Measurements from ENCODE around the gene FARP2. TPM values are rescaled to one million over a fixed set of nuclear protein-coding genes. Genes with fewer than 3 reads are reported as not detected.
"Not testable (repeated sequence)": the region's sequence is repeated elsewhere in the genome, so short reads cannot be mapped to it uniquely, and the experiment has no call there.

Gene FARP2
- total and polyA plus RNA-seq, 11 donors, result 7.9 to 31.8 (median 20.1) TPM

GRCh38 chr2:241373446-241373845, 17.4 kb downstream of the FARP2 start:
- Histone ChIP-seq H3K4me3 (no peak overlapping the region), H3K9me3 (no peaks in the 10 kb centered on the region), H3K27me3 (no peaks in the 10 kb centered on the region), H3K27ac (no peak overlapping the region), H3K4me1 (peaks cover 0 to 7% (median 0%) of the 10 kb centered on the region in 12 donors), H3K36me3 (peaks cover 0 to 29% (median 18%) of the 10 kb centered on the region in 9 donors)
- DNase-seq (no peak), ATAC-seq (no peak)
- intact Hi-C loops (cut with DNase I), result no loop called here
- 94 to 97% (median 95%) methylated on average over 3 of the region's 3 CpGs for WGBS, 4 donors
- no peak for TF ChIP-seq CTCF (IDR thresholded peaks at IDR 0.05)
- no peak for TF ChIP-seq POLR2A (IDR thresholded peaks at IDR 0.05)

- H3K9me3 ChIP-seq; H3K27me3 ChIP-seq; ATAC-seq; intact Hi-C loops (cut with DNase I); H3K4me3 ChIP-seq; H3K27ac ChIP-seq; DNase-seq: not testable (repeated sequence)
- Histone ChIP-seq H3K4me1 (peaks cover 0 to 11% (median 3%) of the 10 kb centered on the region in 12 donors), H3K36me3 (peaks cover 0 to 29% (median 18%) of the 10 kb centered on the region in 9 donors)
- WGBS, 4 donors, result 83 to 96% (median 95%) methylated on average over 6 of the region's 6 CpGs
Observed at GRCh38 chr2:241373906-241374305, 17.8 kb downstream of the FARP2 start.

- no peak for TF ChIP-seq POLR2A (IDR thresholded peaks at IDR 0.05)
- TF ChIP-seq CTCF (IDR thresholded peaks at IDR 0.05), result no peak
- H3K36me3 ChIP-seq, result peaks cover 0 to 29% (median 18%) of the 10 kb centered on the region in 9 donors
- H3K9me3 ChIP-seq, result no peaks in the 10 kb centered on the region
- WGBS, 4 donors, result 88 to 93% (median 91%) methylated on average over 1 of the region's 1 CpG
- intact Hi-C loops (cut with DNase I), result no loop called here
- H3K4me3 ChIP-seq, result no peak overlapping the region
- no peaks in the 10 kb centered on the region for H3K27me3 ChIP-seq
- no peak for DNase-seq
- no peak overlapping the region for H3K27ac ChIP-seq
- H3K4me1 ChIP-seq, result peaks cover 0 to 25% (median 16%) of the 10 kb centered on the region in 12 donors
- no peak for ATAC-seq
Observed at GRCh38 chr2:241375300-241375699, 19.2 kb downstream of the FARP2 start.

GRCh38 chr2:241376808-241377207, 20.7 kb downstream of the FARP2 start:
- Histone ChIP-seq H3K27me3 (no peaks in the 10 kb centered on the region), H3K36me3 (peaks cover 0 to 29% (median 18%) of the 10 kb centered on the region in 9 donors), H3K9me3 (no peaks in the 10 kb centered on the region), H3K4me1 (peaks cover 0 to 38% (median 22%) of the 10 kb centered on the region in 12 donors), H3K4me3 (no peak overlapping the region), H3K27ac (no peak overlapping the region)
- intact Hi-C loops (cut with DNase I), result no loop called here
- 94 to 98% (median 96%) methylated on average over 2 of the region's 2 CpGs for WGBS, 4 donors
- TF ChIP-seq POLR2A (IDR thresholded peaks at IDR 0.05) (no peak), CTCF (IDR thresholded peaks at IDR 0.05) (no peak)
- ATAC-seq (no peak), DNase-seq (no peak)

GRCh38 chr2:241378816-241379215, 22.7 kb downstream of the FARP2 start:
- intact Hi-C loops (cut with DNase I), result no loop called here

More at GRCh38 chr2:241378816-241379215, 22.7 kb downstream of the FARP2 start:
- H3K4me3 ChIP-seq, result no peak overlapping the region
- H3K9me3 ChIP-seq, result no peaks in the 10 kb centered on the region
- no peak for TF ChIP-seq CTCF (IDR thresholded peaks at IDR 0.05)
- TF ChIP-seq POLR2A (IDR thresholded peaks at IDR 0.05), result no peak
- 80 to 87% (median 82%) methylated on average over 2 of the region's 2 CpGs for WGBS, 4 donors
- H3K27ac ChIP-seq, result peak overlapping the region in 4 of 12 donors; percentile 16 to 53 (median 32)
- peaks cover 0 to 47% (median 23%) of the 10 kb centered on the region in 12 donors for H3K4me1 ChIP-seq
- ATAC-seq, result no peak
- DNase-seq, result no peak
- H3K36me3 ChIP-seq, result peaks cover 0 to 22% (median 12%) of the 10 kb centered on the region in 9 donors
- no peaks in the 10 kb centered on the region for H3K27me3 ChIP-seq

Data from heart left ventricle (tissue), 16 donors.